Activated CD8-positive, alpha-beta T cell treated with anti-CD3 and anti-CD28 coated beads for 36 hours (primary cell): Measurements from ENCODE around the gene LPIN3. TPM values are rescaled to one million over a fixed set of nuclear protein-coding genes. Genes with fewer than 3 reads are reported as not detected.

Source experiments
- ATAC-seq: fragments of 200-7000 bp; cut with Tn5 transposase; one replicate; pipeline ENCODE4 v1.10.0; 2021; ENCODE audit warnings: mild to moderate bottlenecking, moderate library complexity
- CTCF ChIA-PET: fragments of 350-600 bp; sonication (Branson Sonifier 250); formaldehyde crosslinking; loops from one replicate; lab custom pipeline; 2021; ENCODE audit warnings: antibody characterized with exemption; lab: Charles Lee
- POLR2A ChIA-PET: fragments of 350-600 bp; sonication (Branson Sonifier 250); formaldehyde crosslinking; loops from one replicate; lab custom pipeline; 2021; ENCODE audit warnings: antibody characterized with exemption; lab: Charles Lee
- DNase-seq: peaks from one replicate; pipeline ENCODE4 v3.0.0-alpha.2; 2020
- H3K27ac Mint-ChIP-seq: one replicate; pipeline ENCODE4 v1.8.0; 2021; ENCODE audit warnings: mild to moderate bottlenecking, mixed read lengths
- H3K27me3 Mint-ChIP-seq: one replicate; pipeline ENCODE4 v1.8.0; 2021; ENCODE audit warnings: mixed read lengths
- H3K36me3 Mint-ChIP-seq: one replicate; pipeline ENCODE4 v1.8.0; 2021; ENCODE audit warnings: low read depth, mixed read lengths
- H3K4me1 Mint-ChIP-seq: one replicate; pipeline ENCODE4 v1.8.0; 2021; ENCODE audit warnings: low read depth, mixed read lengths
- H3K4me3 Mint-ChIP-seq: one replicate; pipeline ENCODE4 v1.8.0; 2021; ENCODE audit warnings: mild to moderate bottlenecking, moderate library complexity, mixed read lengths
- H3K9me3 Mint-ChIP-seq: one replicate; pipeline ENCODE4 v1.8.0; 2021; ENCODE audit warnings: mixed read lengths
- intact Hi-C: fragments of 100-400 bp; cut with micrococcal nuclease; formaldehyde crosslinking; loops from one replicate; pipeline ENCODE4 v1.10.0; 2022
- total RNA-seq, 2 experiments: library from RNA; stranded (reverse); gene quantifications; one replicate each; pipeline ENCODE4 v1.2.3, GENCODE V29; 2021
- TF ChIP-seq, protein P1 (sequence below): fragments of 200-600 bp; IDR thresholded peaks from one replicate; pipeline ENCODE4 v1.8.0; 2022; ENCODE audit warnings: antibody characterized with exemption, mild to moderate bottlenecking

Gene LPIN3, protein sequence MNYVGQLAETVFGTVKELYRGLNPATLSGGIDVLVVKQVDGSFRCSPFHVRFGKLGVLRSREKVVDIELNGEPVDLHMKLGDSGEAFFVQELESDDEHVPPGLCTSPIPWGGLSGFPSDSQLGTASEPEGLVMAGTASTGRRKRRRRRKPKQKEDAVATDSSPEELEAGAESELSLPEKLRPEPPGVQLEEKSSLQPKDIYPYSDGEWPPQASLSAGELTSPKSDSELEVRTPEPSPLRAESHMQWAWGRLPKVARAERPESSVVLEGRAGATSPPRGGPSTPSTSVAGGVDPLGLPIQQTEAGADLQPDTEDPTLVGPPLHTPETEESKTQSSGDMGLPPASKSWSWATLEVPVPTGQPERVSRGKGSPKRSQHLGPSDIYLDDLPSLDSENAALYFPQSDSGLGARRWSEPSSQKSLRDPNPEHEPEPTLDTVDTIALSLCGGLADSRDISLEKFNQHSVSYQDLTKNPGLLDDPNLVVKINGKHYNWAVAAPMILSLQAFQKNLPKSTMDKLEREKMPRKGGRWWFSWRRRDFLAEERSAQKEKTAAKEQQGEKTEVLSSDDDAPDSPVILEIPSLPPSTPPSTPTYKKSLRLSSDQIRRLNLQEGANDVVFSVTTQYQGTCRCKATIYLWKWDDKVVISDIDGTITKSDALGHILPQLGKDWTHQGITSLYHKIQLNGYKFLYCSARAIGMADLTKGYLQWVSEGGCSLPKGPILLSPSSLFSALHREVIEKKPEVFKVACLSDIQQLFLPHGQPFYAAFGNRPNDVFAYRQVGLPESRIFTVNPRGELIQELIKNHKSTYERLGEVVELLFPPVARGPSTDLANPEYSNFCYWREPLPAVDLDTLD
- under 1 TPM; 0.86 to 0.87 TPM for total RNA-seq

DNA sequence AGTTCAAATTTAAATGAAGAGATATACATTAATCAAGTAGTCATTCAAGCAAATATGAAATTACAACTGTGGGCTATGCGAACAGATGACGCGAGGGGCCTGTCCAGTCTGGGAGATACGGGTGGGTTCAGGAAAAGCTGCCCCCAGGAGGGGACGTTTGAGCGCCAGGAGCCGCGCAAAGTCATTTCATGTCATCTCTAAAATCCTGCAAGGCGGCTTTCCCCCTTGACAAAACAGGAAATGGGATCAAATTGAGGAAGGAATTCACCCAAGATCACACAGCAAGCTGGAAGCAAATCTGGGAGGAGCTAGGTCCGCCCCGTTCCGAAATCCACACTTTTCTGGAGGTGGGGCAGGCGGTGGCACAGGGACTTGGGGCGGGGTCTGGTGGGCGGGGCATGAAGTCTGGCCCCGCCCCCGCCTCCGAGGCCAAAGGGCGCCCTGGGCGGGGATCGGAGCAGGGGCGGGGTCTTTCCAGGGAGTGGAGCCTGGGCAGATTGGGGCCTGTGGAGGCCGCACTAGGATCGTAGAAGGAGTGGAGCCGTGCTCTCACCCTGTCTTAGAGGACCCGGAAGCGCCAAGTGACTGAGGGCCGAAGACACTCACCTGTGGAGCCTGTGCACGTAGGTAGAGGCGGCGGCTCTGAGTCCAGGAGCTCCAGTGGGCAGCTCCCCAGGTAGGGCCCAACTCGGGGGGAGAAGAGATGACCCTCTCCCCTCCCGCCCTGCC lies at the start of gene LPIN3:
Gene LPIN3, plus strand, starts transcription at position 495 of the 729 bp plus-strand sequence. CDS start 4,983 bp downstream, outside the sequence.
- ATAC-seq, result peak; percentile 83
- no peaks in the 10 kb centered on the region for H3K9me3 Mint-ChIP-seq
- H3K4me3 Mint-ChIP-seq, result peak within 1 kb of the TSS; percentile 72
- H3K27ac Mint-ChIP-seq, result peak within 1 kb of the TSS; percentile 33
- ChIA-PET POLR2A (interaction anchor here (1.0 to 2.0 kb wide), 2 partner anchors 10 to 173 kb away, joined by 3 to 4 read pairs; no protein-coding TSS in a partner anchor), CTCF (interaction anchor here (0.7 to 4.1 kb wide), 28 partner anchors 10 to 371 kb away, joined by 3 to 73 read pairs (median 3); partner anchors contain the start of gene PLCG1)
- H3K4me1 Mint-ChIP-seq, result peaks cover 7% of the 10 kb centered on the region
- no peaks in the 10 kb centered on the region for H3K36me3 Mint-ChIP-seq
- intact Hi-C loops, result loop anchor here (5.0 to 10.0 kb wide), 2 partner anchors 72 to 376 kb away; no protein-coding TSS in a partner anchor
- TF ChIP-seq, protein P1, sequence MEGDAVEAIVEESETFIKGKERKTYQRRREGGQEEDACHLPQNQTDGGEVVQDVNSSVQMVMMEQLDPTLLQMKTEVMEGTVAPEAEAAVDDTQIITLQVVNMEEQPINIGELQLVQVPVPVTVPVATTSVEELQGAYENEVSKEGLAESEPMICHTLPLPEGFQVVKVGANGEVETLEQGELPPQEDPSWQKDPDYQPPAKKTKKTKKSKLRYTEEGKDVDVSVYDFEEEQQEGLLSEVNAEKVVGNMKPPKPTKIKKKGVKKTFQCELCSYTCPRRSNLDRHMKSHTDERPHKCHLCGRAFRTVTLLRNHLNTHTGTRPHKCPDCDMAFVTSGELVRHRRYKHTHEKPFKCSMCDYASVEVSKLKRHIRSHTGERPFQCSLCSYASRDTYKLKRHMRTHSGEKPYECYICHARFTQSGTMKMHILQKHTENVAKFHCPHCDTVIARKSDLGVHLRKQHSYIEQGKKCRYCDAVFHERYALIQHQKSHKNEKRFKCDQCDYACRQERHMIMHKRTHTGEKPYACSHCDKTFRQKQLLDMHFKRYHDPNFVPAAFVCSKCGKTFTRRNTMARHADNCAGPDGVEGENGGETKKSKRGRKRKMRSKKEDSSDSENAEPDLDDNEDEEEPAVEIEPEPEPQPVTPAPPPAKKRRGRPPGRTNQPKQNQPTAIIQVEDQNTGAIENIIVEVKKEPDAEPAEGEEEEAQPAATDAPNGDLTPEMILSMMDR, result peak; percentile 37
- peaks cover 6% of the 10 kb centered on the region for H3K27me3 Mint-ChIP-seq
- DNase-seq, result peak; percentile 67

DNA sequence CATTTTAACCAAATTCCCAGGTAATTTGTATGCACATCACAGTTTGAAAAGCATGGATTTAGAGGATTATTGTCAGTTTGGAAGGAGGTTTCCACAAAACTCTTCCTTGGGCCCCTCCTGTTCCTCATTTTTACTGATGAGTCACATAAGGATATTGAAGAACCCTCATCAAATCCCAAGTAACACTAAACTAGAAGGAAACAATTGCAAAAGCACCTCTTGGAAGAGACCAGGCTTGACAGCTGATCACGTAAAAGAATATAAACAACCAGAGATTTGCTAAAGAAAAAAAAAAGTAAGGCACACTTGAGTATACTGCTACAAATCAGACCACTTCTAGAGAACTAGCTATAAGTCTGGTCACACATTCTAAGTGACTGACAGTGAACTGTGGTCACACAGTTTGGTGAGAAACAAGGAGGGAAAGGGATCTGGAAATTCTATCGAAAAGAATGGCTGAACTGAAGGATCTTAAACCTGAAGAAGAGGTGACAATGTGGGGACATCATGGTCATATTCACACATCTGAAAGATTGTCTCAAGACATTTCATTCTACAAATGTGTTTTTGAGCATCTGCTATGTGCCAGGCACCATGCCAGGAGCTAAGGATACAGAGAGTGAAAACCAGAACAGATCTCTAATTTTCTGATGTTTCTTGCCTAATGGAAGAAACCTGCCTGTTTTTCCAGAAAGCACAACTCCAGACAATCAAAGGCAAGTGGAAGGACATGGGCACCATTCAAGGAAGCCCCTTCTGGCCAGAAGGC lies 47.2 kb upstream of the LPIN3 start:
- CTCF ChIA-PET, result interaction anchor here (0.9 to 1.6 kb wide), 4 partner anchors 43 to 47 kb away, joined by 3 to 4 read pairs (median 3); partner anchors contain the start of gene LPIN3
- ATAC-seq (no peak), DNase-seq (no peak)
- intact Hi-C loops, result no loop called here
- Mint-ChIP-seq H3K4me1 (peaks cover 6% of the 10 kb centered on the region), H3K9me3 (no peaks in the 10 kb centered on the region), H3K27me3 (no peaks in the 10 kb centered on the region), H3K27ac (no peak overlapping the region), H3K4me3 (no peak overlapping the region), H3K36me3 (no peaks in the 10 kb centered on the region)
- POLR2A ChIA-PET, result interaction anchor here (0.6 to 1.3 kb wide), 2 partner anchors 10 to 13 kb away, joined by 3 read pairs; no protein-coding TSS in a partner anchor
- TF ChIP-seq, protein P1, result no peak

DNA sequence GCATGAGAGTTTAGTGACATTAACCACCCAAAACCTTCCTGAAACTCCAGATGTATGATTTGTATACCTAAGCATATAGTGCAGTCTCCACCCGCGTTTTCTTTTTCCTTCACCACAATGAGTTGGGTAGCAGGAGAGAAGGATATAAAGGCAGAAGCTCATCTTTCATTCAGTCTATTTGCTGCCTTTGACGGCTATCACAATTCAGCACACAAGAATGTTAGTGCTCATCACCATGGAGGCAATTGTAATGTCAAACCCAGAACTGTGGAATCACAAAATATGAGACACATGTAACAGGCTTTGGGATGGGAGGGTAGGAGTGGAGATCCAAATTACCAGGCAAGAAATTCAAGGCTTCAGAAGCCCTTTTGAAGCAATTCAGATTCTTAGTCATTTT lies 40.7 kb upstream of the LPIN3 start:
- Mint-ChIP-seq H3K9me3 (no peaks in the 10 kb centered on the region), H3K27me3 (no peaks in the 10 kb centered on the region), H3K4me3 (no peak overlapping the region), H3K36me3 (no peaks in the 10 kb centered on the region), H3K27ac (no peak overlapping the region), H3K4me1 (peaks cover 6% of the 10 kb centered on the region)
- ChIA-PET POLR2A (no interaction called here), CTCF (no interaction called here)
- TF ChIP-seq, protein P1, result no peak
- intact Hi-C loops, result no loop called here
- no peak for DNase-seq
- no peak for ATAC-seq

DNA sequence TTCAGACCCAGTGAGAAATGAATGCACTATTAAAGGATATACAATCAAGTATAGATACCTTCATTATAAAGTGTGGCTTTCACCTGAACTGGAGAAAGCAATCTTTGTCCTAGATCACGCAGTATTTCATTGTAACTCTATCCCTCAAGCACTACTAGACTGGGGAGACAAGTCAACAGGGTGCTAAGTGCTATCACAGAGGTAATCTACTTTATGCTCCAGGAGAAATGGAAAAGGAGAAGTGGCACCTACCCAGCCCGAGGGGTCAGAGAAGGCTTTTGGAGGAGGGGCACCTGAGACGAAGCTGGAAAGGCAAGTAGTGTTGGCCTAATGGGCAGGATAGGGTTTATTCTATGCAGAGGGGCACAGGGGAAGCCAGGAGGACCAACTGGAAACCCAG lies 40.2 kb upstream of the LPIN3 start:
- H3K27ac Mint-ChIP-seq, result no peak overlapping the region

More for the DNA sequence above, 40.2 kb upstream of the LPIN3 start:
- Mint-ChIP-seq H3K9me3 (no peaks in the 10 kb centered on the region), H3K4me1 (peaks cover 6% of the 10 kb centered on the region), H3K27me3 (no peaks in the 10 kb centered on the region), H3K4me3 (no peak overlapping the region), H3K36me3 (no peaks in the 10 kb centered on the region)
- ChIA-PET CTCF (no interaction called here), POLR2A (no interaction called here)
- ATAC-seq, result no peak
- TF ChIP-seq, protein P1, result no peak
- DNase-seq, result no peak
- intact Hi-C loops, result no loop called here
